RPMI8226 (cell line): ENCODE results near the gene SETBP1.

Experiments
- DNase-seq: peaks from one replicate; pipeline ENCODE4 v3.0.0-alpha.2; 2015

SETBP1 gene

GRCh38 chr18:44996261-44996660, 315.6 kb downstream of the SETBP1 start:
- peak; percentile 65 for DNase-seq

- no peak for DNase-seq
Measured at GRCh38 chr18:44997174-44997573, 316.5 kb downstream of the SETBP1 start.

DNA sequence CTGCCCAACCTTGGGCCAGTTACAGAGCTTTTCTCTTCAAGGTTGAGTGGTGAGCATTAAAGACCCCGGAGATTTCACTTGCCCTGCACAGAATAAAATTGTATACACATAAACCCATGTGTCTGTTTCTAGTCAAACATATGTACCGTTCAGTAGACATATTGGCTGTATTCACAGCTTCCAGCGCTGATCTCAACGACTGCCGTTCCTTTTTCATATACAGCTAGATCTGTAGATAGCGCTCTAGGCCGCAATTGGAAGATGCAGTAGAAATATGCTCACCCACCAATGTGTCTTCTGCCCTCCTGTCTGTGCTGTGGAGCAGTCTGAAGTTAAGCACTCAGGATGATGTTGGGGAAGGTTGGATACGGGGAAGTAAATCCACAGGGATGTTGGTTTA, 317.7 kb downstream of the SETBP1 start:
- DNase-seq = no peak

DNA sequence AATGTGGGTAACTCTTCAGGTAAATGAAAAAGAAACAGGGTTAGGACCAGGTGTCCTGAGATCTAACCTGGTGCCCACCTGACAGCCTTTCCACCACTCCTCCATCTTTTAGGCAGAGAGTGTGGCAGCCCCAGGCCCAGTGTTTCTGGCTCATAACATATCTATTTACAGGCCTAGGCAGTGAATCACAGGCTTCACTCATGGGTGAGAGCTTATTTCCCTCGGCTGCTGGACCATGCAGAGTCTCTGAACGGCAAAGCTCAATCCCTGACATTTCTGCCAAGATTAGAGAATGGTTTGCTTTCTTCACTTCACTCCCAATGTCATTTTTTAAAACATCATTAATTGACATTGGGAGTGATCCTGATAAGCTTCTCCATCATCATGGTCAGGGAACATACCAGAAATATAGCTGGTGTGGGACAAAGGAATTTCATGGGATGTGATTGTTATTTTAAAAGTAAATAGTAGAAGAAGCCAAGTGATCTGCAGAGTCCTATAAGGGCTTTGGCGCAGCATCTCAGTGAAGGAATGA, 323.9 kb downstream of the SETBP1 start:
- DNase-seq = no peak

GRCh38 chr18:45006934-45007333, 326.2 kb downstream of the SETBP1 start:
- DNase-seq = no peak

DNA sequence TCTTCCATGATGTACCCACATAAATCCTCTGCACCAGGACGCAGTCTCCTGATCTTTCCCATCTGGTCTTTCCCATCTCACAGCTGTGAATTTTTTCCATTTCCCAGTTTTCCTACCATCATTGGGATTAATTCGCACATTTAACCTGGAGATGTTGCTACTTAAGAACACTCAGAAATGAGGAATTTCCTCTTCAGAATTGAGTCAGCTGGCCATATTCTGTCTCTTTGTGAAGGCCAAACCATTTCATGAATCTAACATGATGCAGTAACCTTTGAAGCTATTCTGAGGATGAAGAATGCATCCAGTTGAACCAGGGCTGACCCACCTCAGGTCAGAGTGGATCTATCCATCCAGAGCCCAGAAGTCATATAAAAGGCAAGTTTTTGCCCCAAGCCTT, 326.8 kb downstream of the SETBP1 start:
- no peak for DNase-seq

- no peak for DNase-seq
Measured at GRCh38 chr18:45008694-45009413, 328.2 kb downstream of the SETBP1 start.

- no peak for DNase-seq
Measured at GRCh38 chr18:45009756-45010155, 329.1 kb downstream of the SETBP1 start.

DNA sequence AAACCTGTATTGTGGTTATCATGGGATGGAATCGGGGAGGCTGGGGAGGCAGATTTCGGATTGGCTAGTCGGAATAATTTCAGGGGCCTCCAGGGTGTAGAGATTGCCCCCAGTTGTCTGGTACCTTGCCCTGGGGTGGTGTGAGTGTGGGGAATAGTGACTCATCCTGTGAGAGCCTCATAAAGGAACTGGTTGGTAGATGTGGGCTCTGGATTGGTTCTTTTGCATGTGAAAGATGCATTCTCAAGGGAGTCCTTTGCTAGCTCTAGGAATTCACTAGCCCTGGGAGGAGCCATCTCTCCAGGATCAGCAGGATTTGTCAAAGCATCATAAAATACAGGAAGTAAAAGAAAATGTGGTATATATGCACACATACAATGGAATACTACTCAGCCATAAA, 331.6 kb downstream of the SETBP1 start:
- DNase-seq = no peak

GRCh38 chr18:45014047-45014501, 333.4 kb downstream of the SETBP1 start:
- DNase-seq = no peak

DNA sequence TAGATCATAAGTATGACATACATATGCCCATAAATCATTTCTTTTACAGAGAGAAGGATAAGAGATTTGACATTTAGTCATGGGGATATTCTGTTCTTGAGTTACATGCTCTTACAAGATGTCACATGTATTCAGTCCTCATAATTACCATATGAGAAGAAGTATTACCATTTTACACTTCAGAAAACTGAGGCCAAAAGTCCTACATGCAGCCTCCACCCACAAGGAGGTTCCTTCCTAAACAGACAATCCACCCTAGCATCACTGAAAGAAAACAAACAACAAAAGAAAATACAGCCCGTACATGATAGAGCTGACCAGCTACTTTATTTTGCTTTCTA, 335.1 kb downstream of the SETBP1 start:
- DNase-seq = no peak

- no peak for DNase-seq
Measured at GRCh38 chr18:45019469-45019868, 338.8 kb downstream of the SETBP1 start.

DNA sequence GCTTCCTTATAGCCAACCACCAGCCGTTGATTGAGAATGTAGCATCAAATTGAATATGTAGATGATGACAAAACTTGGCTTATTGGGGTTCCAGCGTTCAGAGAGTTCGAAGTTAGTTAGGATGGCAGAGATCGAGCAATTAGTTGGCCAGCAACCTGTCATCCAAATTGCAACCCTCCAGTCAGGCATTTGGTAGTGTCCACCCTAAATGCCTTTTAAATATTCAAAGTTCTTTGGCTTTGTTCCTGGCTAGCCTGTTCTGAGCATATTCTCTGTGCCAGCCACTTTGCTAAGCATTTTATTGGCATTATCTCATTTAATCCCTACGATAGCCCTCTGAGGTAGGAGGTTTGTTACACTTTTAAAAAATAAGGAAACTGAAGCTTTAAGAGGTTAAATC, 342.8 kb downstream of the SETBP1 start:
- DNase-seq = no peak

GRCh38 chr18:45024357-45025088, 343.8 kb downstream of the SETBP1 start:
- no peak for DNase-seq

DNA sequence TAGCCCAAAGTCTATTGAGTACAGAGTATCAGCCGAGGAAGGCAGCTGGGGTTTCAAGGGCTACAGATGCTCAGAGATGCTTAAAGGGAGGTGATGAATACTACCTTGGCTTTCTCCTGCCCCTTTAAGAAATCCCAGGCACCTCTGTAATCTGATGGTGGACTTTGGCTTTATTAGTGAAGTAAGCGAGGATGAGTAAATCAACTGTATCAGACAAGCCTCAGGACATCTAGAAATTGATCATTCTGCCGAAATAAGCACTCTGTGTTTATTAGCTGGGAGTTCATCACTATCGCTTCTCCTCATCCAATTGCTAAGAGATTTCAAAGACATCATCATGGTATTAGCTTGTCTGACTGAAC, 344.4 kb downstream of the SETBP1 start:
- no peak for DNase-seq

GRCh38 chr18:45026162-45026561, 345.5 kb downstream of the SETBP1 start:
- DNase-seq = peak; percentile 16

- no peak for DNase-seq
Measured at GRCh38 chr18:45034179-45034578, 353.5 kb downstream of the SETBP1 start.

- no peak for DNase-seq
Measured at GRCh38 chr18:45037618-45038017, 356.9 kb downstream of the SETBP1 start.

DNA sequence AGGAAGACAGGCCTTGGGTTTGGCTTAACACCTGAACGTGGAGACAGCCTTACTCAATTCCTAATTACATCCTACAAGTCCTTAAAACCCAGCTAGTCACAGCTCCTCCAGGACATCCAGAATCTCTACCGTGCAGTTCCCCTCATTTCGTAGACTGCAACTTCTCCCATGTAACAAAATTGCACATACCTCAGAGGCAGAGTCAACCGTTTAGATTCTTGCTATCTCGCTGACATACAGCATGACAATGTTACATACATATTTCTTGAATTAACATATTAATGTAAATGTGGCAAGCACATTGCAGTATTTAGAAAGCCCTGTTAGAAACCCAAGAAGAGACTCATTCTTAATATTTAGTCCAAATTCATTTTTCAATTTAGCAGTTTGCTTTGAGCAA, 358.7 kb downstream of the SETBP1 start:
- no peak for DNase-seq

DNA sequence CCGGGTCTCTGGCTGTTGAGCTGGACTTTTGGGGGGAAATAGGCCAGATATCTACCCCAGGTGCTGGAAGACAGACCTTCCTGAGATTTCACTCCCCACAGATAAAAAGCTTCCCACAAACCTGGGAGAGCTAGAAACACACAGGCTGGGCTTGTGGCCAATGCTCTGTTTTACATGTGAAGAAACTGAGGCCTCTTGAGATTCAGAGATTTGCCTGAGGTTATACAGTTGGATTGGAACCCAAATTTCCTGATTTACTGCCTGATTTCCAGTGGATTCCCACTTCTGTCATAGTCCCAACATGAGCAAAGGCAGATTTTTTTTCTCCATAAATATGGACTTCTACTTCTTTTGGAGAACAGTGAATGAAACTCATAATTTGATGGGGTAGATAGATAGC, 360.2 kb downstream of the SETBP1 start:
- DNase-seq = no peak

GRCh38 chr18:45044787-45045186, 364.1 kb downstream of the SETBP1 start:
- DNase-seq = no peak

DNA sequence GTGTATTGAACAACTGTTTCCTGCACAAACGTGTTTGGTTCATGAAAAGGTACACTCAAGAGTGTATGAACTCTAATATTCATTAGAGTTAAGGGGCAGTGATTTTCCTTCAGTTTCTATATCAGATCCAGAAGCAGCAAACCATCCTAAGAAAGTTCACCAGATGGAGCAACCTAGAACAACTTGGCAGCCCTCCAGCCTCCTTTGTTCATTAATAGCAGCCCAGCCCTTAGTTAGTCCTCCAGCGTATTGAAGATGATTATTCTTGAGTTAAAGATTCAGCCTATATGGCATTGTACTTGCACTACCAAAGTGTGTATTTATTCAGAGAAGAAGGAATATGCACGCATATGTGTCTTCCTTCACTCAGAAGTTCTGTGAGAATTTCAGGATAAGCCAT, 365.5 kb downstream of the SETBP1 start:
- DNase-seq = no peak

GRCh38 chr18:45046961-45047360, 366.3 kb downstream of the SETBP1 start:
- DNase-seq = no peak

DNA sequence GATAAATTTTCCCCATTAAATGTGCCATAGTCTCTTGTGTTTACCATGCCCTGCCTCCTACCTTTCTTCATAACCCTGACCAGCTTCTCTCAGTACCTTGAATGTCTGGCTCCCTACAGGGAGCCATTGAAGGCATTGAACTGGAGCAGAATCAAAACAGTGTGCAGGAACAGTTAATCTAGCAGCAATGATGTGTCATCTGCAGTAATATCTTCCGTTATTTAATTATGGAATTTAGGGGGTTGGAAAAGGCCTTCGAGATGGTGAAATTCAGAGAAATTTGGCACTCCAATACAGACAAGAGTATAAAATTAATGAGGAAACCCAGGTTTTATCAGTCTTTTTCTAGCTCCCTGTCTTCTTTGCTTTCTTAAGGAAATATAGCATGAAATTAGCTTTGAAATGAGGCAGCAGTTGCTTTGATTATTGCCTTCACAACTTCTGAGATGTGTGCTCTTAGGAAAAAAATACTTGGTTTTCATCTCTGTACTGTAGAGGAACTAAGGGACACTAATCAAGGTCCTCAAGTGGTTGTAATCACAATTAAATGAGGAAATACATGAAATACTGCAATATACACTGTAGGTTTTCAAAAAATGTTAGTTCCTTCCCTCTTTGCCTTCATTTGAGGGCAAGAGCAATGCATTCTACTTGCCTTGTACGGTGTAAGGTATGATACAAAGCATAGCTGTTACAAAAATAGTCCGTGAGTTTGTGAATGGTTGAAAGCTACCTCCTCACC, 369.1 kb downstream of the SETBP1 start:
- DNase-seq = no peak
